ENCODE measurements around the gene TLR9. TPM values are rescaled to one million over a fixed set of nuclear protein-coding genes. Genes with fewer than 3 reads are reported as not detected.
"Not testable (repeated sequence)": the region's sequence is repeated elsewhere in the genome, so short reads cannot be mapped to it uniquely, and the experiment has no call there.

The TLR9 gene
- total RNA-seq, 2 experiments from 2014 or later = 0.55 to 0.65 TPM

DNA sequence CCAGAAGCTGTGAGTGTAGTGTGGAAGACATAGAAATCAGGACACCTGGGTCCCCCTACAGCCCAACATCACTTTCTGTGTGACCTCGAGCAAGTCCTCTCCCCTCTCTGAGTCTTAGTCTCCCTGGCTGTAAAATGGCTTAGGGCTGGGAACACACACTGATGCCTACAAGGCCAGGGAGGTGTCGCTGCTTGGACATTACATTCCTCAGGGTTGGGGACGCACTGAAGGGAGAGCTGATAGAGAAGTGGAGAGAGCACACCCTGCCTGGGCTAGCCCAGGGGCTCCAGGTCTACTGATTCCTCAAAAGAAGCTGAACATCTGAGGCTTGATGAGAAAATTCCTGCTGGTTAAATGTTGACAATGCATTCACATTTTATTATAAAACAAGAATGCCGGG lies 33.8 kb downstream of the TLR9 start:
- ChIA-PET CTCF (no interaction called here), POLR2A (no interaction called here)
- Mint-ChIP-seq H3K4me3 (no peak overlapping the region), H3K9me3 (no peaks in the 10 kb centered on the region), H3K4me1 (peaks cover 16% of the 10 kb centered on the region), H3K27me3 (no peaks in the 10 kb centered on the region), H3K27ac (no peak overlapping the region), H3K36me3 (ENCODE audit: low read depth) (no peaks in the 10 kb centered on the region)
- no peak for DNase-seq

DNA sequence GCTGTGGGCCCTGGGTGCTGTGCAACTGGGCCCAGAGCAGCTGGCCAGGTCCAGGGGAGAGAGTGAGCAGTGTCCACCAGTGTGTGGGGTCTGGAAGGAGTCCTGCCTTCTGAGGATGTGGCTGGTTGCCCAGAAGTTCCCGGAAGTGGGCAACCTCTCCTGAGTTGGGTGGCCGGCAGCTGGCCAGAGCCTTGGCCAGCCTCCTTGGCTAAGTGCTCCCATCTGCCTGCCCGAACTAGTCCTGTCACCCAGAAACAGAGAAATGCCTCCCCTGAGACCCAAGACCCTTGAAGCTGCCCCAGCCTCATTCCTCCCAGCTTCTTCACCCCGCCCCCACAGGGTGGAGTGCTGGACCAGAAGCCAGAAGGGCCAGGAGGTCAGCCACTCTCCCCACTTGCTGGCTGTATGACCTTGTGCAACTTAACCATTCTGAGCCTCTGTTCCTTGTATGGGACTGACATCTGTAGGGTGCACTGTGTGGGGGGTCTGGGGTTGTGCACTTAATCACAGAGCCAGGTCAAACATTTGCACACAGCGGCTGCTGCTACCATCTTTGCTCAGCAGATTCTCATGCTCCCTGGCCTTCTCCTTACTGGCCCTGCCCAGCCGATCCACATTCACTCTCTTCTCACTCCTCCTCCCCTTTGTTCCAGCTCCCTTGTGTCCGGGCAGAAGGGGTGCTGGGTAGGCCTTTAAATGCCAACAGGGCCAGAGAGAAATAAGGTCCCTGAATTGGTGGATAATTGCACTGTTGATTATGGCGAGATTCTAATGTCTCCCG lies 35.0 kb downstream of the TLR9 start:
- no peak for DNase-seq
- ChIA-PET POLR2A (no interaction called here), CTCF (interaction anchor here (1.9 kb wide), 1 partner anchor 20 kb away, joined by 5 read pairs; no protein-coding TSS in a partner anchor)
- H3K27me3 Mint-ChIP-seq = no peaks in the 10 kb centered on the region
- H3K9me3 Mint-ChIP-seq = no peaks in the 10 kb centered on the region
- H3K4me1 Mint-ChIP-seq = peaks cover 10% of the 10 kb centered on the region
- no peak overlapping the region for H3K27ac Mint-ChIP-seq
- H3K4me3 Mint-ChIP-seq = no peak overlapping the region
- H3K36me3 Mint-ChIP-seq (ENCODE audit: low read depth) = no peaks in the 10 kb centered on the region

DNA sequence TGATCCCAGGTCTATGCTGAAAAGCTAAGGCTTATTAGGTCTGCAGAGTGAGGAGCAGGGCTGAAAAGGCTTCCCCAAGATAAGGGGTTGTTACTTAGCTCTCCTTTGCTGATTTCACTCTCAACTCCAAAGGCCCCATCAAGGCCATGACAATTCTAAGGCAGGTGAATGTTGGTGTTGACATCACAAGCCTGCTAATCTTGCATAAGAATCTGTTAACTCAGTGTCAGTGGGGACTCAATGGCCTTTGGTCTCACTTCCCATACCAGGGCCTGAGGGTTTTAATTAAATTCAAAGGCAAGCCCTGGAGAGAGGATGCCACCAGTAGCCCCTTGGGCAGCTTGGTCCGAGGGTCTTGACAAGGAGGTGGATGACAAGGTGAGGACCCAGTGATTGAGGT lies 36.9 kb downstream of the TLR9 start:
- Mint-ChIP-seq H3K36me3 (ENCODE audit: low read depth) (no peaks in the 10 kb centered on the region), H3K4me3 (no peak overlapping the region), H3K9me3 (no peaks in the 10 kb centered on the region), H3K27ac (no peak overlapping the region), H3K4me1 (peaks cover 10% of the 10 kb centered on the region), H3K27me3 (no peaks in the 10 kb centered on the region)
- POLR2A ChIA-PET = no interaction called here
- no peak for DNase-seq
- CTCF ChIA-PET = interaction anchor here (0.8 to 1.2 kb wide), 2 partner anchors 10 to 13 kb away, joined by 4 to 5 read pairs; no protein-coding TSS in a partner anchor

DNA sequence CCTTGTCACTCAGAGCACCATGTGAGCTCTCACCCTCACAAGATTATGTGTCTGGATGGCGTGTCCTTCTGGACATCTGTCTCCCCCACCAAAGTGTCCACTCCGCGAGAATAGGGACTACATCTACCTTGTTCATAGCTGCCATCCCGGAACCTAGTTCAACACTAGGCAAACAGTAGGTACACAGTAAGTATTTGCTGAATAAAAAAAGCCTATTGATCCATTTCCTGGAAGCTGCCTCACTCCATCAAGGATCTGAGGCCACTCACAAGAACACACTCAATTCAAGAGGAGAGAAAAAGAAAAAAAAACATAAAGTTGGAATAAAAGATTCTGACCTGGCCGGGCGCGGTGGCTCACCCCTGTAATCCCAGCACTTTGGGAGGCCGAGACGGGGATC lies 38.7 kb downstream of the TLR9 start:
- peaks cover 15% of the 10 kb centered on the region for H3K4me1 Mint-ChIP-seq
- CTCF ChIA-PET = interaction anchor here (0.7 to 1.3 kb wide), 4 partner anchors 14 to 245 kb away, joined by 3 to 4 read pairs (median 4); partner anchors contain the start of gene RRP9
- POLR2A ChIA-PET = no interaction called here

DNA sequence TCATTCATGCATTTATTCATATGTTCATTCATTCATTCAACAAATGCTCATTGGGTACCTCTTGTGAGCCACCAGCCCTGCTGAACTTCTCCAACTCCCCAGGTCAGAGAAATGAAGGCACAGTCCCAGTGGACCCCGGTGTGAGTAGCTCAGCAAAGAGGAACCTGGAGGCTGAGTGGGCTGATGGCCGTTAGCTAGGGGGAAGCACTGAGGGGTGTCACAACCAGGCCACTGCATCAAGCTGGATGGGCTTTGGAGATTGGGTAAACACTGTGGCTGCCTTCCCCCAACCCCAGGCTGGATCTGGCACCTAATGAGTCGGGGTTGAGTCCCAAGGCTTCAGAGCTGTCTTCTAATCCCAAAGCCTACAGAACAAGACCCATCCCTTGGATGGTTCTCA lies 39.6 kb downstream of the TLR9 start:
- H3K36me3 Mint-ChIP-seq (ENCODE audit: low read depth) = no peaks in the 10 kb centered on the region
- ChIA-PET CTCF (interaction anchor here (0.9 to 1.1 kb wide), 2 partner anchors 13 to 29 kb away, joined by 3 read pairs; no protein-coding TSS in a partner anchor), POLR2A (no interaction called here)
- no peak for DNase-seq
- H3K9me3 Mint-ChIP-seq = no peaks in the 10 kb centered on the region
- no peak overlapping the region for H3K27ac Mint-ChIP-seq
- peaks cover 15% of the 10 kb centered on the region for H3K4me1 Mint-ChIP-seq
- H3K27me3 Mint-ChIP-seq = no peaks in the 10 kb centered on the region
- H3K4me3 Mint-ChIP-seq = no peak overlapping the region

More for the DNA sequence above, 38.7 kb downstream of the TLR9 start:
- no peaks in the 10 kb centered on the region for H3K36me3 Mint-ChIP-seq (ENCODE audit: low read depth)
- no peak overlapping the region for H3K27ac Mint-ChIP-seq
- DNase-seq = no peak
- no peaks in the 10 kb centered on the region for H3K9me3 Mint-ChIP-seq
- H3K27me3 Mint-ChIP-seq = no peaks in the 10 kb centered on the region
- no peak overlapping the region for H3K4me3 Mint-ChIP-seq

DNA sequence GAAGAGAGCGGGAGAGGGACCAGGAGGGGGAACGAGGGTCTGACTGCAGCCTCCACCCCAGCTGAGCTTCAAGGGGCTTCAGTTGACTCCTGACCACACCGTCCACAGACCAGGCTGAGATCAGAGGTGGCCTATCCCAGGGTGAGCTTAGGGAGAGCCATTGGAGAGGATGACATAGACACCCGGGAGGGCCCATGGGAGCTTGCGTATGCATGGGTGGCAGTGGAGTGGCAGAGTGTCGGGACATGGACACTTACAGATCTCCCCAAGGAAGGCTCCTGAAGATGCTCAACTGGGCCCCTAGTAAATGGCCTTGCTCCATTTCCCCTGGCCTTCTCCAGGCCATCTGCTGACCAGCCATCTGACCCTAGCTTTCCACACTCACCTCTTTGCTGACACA lies 40.1 kb downstream of the TLR9 start:
- Mint-ChIP-seq H3K27ac (no peak overlapping the region), H3K36me3 (ENCODE audit: low read depth) (no peaks in the 10 kb centered on the region), H3K9me3 (no peaks in the 10 kb centered on the region), H3K27me3 (no peaks in the 10 kb centered on the region), H3K4me1 (peaks cover 15% of the 10 kb centered on the region), H3K4me3 (no peak overlapping the region)
- POLR2A ChIA-PET = no interaction called here
- CTCF ChIA-PET = interaction anchor here (0.9 kb wide), 1 partner anchor 29 kb away, joined by 3 read pairs; no protein-coding TSS in a partner anchor
- no peak for DNase-seq

DNA sequence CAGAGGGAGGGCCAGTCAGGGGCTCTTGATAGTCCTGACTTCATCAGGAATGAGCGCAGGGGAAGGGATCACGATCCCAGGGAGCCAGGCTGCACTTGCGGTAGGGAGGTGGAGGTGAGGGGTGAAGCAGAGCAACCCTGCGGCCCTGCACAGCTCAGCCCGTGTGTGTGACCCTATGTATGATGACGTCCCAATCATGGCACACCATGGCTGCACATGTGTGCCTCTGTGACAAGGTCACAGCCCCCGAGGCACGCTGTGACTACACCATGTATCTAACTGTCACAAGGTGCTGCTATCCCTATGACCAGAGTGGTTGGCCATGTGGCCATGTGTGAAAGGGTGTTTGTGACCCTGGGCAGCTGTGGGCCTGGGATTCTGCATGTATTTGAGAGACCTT lies 40.8 kb downstream of the TLR9 start:
- Mint-ChIP-seq H3K4me1 (peaks cover 12% of the 10 kb centered on the region), H3K27me3 (no peaks in the 10 kb centered on the region), H3K9me3 (no peaks in the 10 kb centered on the region), H3K4me3 (no peak overlapping the region), H3K27ac (no peak overlapping the region), H3K36me3 (ENCODE audit: low read depth) (no peaks in the 10 kb centered on the region)
- ChIA-PET CTCF (interaction anchor here (3.5 kb wide), 1 partner anchor 14 kb away, joined by 15 read pairs; no protein-coding TSS in a partner anchor), POLR2A (no interaction called here)
- no peak for DNase-seq

DNA sequence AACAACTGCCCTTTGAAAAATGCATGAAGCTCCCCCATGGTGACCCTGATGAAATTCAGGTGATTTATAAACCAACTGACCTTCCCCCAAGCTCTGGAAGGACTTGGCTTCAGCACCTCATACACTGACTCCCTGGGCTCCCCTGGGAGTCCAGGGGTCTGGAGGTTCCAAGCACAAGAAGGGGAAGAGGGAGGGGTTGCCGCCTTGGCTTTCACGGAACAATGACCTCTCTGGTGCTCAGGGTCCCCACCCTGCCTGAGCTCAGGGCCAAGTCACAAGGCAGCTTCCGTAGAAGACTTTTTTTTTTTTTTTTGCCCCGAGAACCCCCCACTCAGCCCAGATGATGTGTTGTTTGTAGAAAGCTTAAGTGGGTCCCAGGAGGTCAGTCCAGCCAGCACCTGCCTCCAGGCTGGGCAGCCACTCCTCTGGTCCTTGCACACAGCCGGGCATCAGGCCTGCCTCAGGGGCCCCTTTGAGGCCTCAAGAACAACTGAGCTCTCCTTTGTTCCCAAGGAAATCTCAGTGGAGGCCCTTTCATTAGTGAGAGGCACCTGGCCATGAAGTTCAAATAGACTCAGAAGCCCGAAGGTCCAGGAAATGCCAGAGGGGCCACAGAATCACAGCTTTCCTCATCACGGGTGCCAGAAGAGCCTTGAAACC lies 41.5 kb downstream of the TLR9 start:
- H3K4me1 Mint-ChIP-seq = peaks cover 7% of the 10 kb centered on the region

DNA sequence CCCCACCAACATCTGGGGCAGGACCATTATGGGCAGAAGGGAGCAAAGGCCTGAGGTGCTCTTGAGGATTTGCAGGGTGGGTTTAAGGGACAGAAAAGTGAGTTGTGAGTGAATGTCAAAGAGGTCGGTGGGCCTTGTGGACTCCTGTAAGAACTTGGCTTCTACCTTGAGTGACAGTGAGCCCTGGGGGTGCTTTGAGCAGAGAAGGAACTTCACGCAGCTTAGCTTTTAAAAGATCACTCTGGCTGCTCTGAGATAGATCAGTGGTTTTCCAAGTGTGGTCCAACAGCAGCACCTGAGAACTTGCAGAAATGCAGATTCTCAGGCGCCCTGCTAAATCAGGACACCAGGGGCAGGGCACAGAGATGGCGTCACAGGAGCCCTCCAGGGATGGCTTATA lies 42.8 kb downstream of the TLR9 start:
- no peaks in the 10 kb centered on the region for H3K9me3 Mint-ChIP-seq
- ChIA-PET CTCF (interaction anchor here (0.5 to 3.5 kb wide), 8 partner anchors 8 to 167 kb away, joined by 3 to 15 read pairs (median 4); no protein-coding TSS in a partner anchor), POLR2A (no interaction called here)
- H3K36me3 Mint-ChIP-seq (ENCODE audit: low read depth) = no peaks in the 10 kb centered on the region
- H3K4me1 Mint-ChIP-seq = peaks cover 5% of the 10 kb centered on the region
- no peak for DNase-seq
- H3K27ac Mint-ChIP-seq = no peak overlapping the region
- no peak overlapping the region for H3K4me3 Mint-ChIP-seq
- H3K27me3 Mint-ChIP-seq = no peaks in the 10 kb centered on the region

More for the DNA sequence above, 41.5 kb downstream of the TLR9 start:
- no peak overlapping the region for H3K27ac Mint-ChIP-seq
- no peaks in the 10 kb centered on the region for H3K27me3 Mint-ChIP-seq
- no peak for DNase-seq
- ChIA-PET POLR2A (no interaction called here), CTCF (interaction anchor here (0.6 to 3.5 kb wide), 7 partner anchors 9 to 229 kb away, joined by 3 to 15 read pairs (median 3); no protein-coding TSS in a partner anchor)
- no peak overlapping the region for H3K4me3 Mint-ChIP-seq
- no peaks in the 10 kb centered on the region for H3K36me3 Mint-ChIP-seq (ENCODE audit: low read depth)
- H3K9me3 Mint-ChIP-seq = no peaks in the 10 kb centered on the region

DNA sequence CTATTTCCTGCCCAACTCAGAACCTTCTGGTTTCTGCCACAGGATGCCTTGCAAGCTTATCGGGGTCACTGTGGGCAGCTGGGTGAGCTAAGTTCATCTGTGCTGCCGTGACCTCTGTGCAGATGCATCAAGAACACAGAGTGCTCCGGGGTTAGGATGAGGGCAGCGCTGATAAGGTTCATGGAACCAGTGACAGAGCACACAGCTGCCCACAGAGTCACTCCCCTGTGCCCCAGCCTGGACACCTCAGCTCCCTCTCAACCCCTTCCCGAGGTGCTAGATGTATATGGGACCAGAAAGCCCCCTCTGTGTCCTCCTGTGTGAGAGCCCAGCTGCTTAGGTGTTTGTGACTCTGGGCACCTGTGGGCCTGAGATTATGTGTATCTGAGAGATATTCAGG lies 43.2 kb downstream of the TLR9 start:
- Mint-ChIP-seq H3K27ac (no peak overlapping the region), H3K27me3 (no peaks in the 10 kb centered on the region), H3K9me3 (no peaks in the 10 kb centered on the region), H3K4me1 (peaks cover 5% of the 10 kb centered on the region), H3K36me3 (ENCODE audit: low read depth) (no peaks in the 10 kb centered on the region), H3K4me3 (no peak overlapping the region)
- ChIA-PET CTCF (interaction anchor here (0.6 to 3.5 kb wide), 5 partner anchors 11 to 25 kb away, joined by 3 to 15 read pairs (median 3); no protein-coding TSS in a partner anchor), POLR2A (no interaction called here)
- no peak for DNase-seq

DNA sequence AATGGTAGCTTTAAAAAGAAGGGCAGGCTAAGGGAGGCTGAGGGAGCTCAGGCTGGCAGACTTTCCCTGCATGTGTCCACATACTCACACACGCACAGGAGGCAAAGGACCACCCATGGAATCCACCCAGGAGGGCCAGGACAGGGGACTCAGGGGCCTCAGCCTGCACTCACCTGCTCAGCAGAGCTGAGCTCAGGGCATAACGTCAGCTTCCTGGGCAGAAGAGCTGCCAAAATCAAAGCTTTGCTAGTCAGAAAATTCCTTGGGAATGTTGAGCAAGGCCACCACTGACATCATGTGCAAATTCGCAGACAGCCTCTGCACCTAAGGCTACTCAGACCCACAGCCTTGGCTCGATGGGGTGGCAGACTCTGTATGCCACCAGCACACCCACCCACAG lies 43.9 kb downstream of the TLR9 start:
- Mint-ChIP-seq H3K4me3 (no peak overlapping the region), H3K27me3 (no peaks in the 10 kb centered on the region), H3K4me1 (peaks cover 5% of the 10 kb centered on the region), H3K36me3 (ENCODE audit: low read depth) (no peaks in the 10 kb centered on the region), H3K27ac (no peak overlapping the region), H3K9me3 (no peaks in the 10 kb centered on the region)
- no peak for DNase-seq
- CTCF ChIA-PET = interaction anchor here (1.4 to 3.5 kb wide), 3 partner anchors 11 to 20 kb away, joined by 3 to 15 read pairs (median 4); no protein-coding TSS in a partner anchor
- POLR2A ChIA-PET = no interaction called here

DNA sequence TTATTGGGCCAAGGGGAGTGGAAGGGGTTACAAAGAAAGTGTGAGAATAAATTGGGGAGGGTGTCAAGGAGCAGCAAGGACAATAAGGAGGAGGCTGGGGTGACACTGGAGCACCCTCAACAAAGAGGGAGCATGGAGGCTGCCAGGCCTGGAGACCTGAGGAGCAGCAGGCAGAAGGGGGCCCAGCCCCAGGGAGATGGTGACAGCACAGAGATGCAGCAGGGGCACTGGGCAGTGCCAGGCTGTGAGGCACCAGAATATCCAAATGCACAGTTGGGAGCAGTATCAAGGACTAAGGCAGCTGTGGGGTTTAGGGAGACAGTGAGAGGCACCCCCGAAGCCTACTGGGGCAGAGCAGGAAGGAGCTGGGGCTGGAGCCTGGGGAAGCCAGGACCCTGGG lies 46.9 kb downstream of the TLR9 start:
- Mint-ChIP-seq H3K27me3 (no peaks in the 10 kb centered on the region), H3K9me3 (no peaks in the 10 kb centered on the region), H3K4me3 (no peak overlapping the region), H3K4me1 (peaks cover 9% of the 10 kb centered on the region), H3K27ac (peak overlapping the region; percentile 39), H3K36me3 (ENCODE audit: low read depth) (no peaks in the 10 kb centered on the region)
- ChIA-PET CTCF (interaction anchor here (0.6 to 2.0 kb wide), 4 partner anchors 8 to 18 kb away, joined by 3 to 7 read pairs (median 5); no protein-coding TSS in a partner anchor), POLR2A (no interaction called here)
- DNase-seq = no peak

DNA sequence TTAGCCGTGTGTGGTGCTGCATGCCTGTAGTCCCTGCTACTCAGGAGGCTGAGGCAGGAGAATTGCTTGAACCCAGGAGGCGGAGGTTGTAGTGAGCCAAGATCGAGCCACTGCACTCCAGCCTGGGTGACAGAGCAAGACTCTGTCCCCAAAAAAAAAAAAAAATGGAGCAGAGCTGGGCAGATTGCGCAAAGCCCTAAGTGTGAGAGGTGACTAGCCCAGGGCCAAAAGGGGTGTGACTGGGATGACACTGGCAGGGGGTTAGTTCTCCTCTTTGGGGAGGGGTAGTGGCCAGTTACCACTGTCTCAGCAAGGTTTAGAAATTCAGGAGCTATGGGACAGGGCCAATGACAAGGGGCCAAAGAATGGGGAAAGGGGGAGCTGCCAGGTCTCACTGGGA lies 47.3 kb downstream of the TLR9 start:
- POLR2A ChIA-PET; H3K27me3 Mint-ChIP-seq; H3K36me3 Mint-ChIP-seq (ENCODE audit: low read depth); H3K4me3 Mint-ChIP-seq; H3K9me3 Mint-ChIP-seq; H3K27ac Mint-ChIP-seq; DNase-seq: not testable (repeated sequence)
- CTCF ChIA-PET = interaction anchor here (0.6 kb wide), 1 partner anchor 10 kb away, joined by 4 read pairs; no protein-coding TSS in a partner anchor
- H3K4me1 Mint-ChIP-seq = peaks cover 12% of the 10 kb centered on the region

Data from activated CD4-positive, alpha-beta T cell treated with anti-CD3 and anti-CD28 coated beads, Interleukin-2, amount 10 ng/mL, durations not matched to agents 7 days and 5 days (primary cell).